Neural progenitor cell (in vitro differentiated cells): Measurements from ENCODE around the gene CLEC4F. TPM values are rescaled to one million over a fixed set of nuclear protein-coding genes. Genes with fewer than 3 reads are reported as not detected.

Source experiments
- DNase-seq: peaks from one replicate; pipeline ENCODE4 v3.0.0-alpha.2; 2016; ENCODE audit warnings: low spot score
- H2AFZ ChIP-seq: fragments of 200-600 bp; sonication (generic); replicated peaks from 2 replicates; pipeline ENCODE4 v1.6.1; 2016; ENCODE audit warnings: antibody characterized with exemption
- H3F3A ChIP-seq: fragments of 200-600 bp; sonication (generic); 2 replicates; pipeline ENCODE4 v1.6.1; 2016; ENCODE audit warnings: antibody characterized with exemption, low read depth
- H3K27ac ChIP-seq: fragments of 200-600 bp; sonication (generic); 2 replicates; pipeline ENCODE4 v1.5.1; 2016; ENCODE audit warnings: mild to moderate bottlenecking
- H3K27me3 ChIP-seq: fragments of 200-600 bp; sonication (generic); 2 replicates; pipeline ENCODE4 v1.6.1; 2016; ENCODE audit warnings: mild to moderate bottlenecking, moderate library complexity
- H3K36me3 ChIP-seq: fragments of 200-600 bp; sonication (generic); 2 replicates; pipeline ENCODE4 v1.5.1; 2016
- H3K4me1 ChIP-seq: fragments of 200-600 bp; sonication (generic); 2 replicates; pipeline ENCODE4 v1.6.1; 2016; ENCODE audit warnings: mixed run types
- H3K4me2 ChIP-seq: fragments of 200-600 bp; sonication (generic); 2 replicates; pipeline ENCODE4 v1.6.1; 2016
- H3K4me3 ChIP-seq: fragments of 200-600 bp; sonication (generic); 2 replicates; pipeline ENCODE4 v1.5.1; 2016
- H3K79me2 ChIP-seq: fragments of 200-600 bp; sonication (generic); 2 replicates; pipeline ENCODE4 v1.6.1; 2016; ENCODE audit warnings: low read depth
- H3K9ac ChIP-seq: fragments of 200-600 bp; sonication (generic); 2 replicates; pipeline ENCODE4 v1.6.1; 2016
- H3K9me3 ChIP-seq: fragments of 200-600 bp; sonication (generic); 2 replicates; pipeline ENCODE4 v1.5.1; 2016; ENCODE audit warnings: low read depth
- H4K20me1 ChIP-seq: fragments of 200-600 bp; sonication (generic); 2 replicates; pipeline ENCODE4 v1.6.1; 2016; ENCODE audit warnings: low read depth
- H3K27ac Mint-ChIP-seq: 3 replicates; pipeline ENCODE4 v1.8.0; 2021; ENCODE audit warnings: mixed read lengths
- H3K27me3 Mint-ChIP-seq: 2 replicates; pipeline ENCODE4 v1.8.0; 2022; ENCODE audit warnings: low read depth, mild to moderate bottlenecking, inconsistent platforms, moderate library complexity, mixed read lengths; ENCODE audit not compliant: insufficient read depth
- H3K36me3 Mint-ChIP-seq: 3 replicates; pipeline ENCODE4 v1.8.0; 2021; ENCODE audit warnings: mixed read lengths
- H3K4me1 Mint-ChIP-seq: 3 replicates; pipeline ENCODE4 v1.8.0; 2021; ENCODE audit warnings: mixed read lengths
- H3K4me3 Mint-ChIP-seq: 3 replicates; pipeline ENCODE4 v1.8.0; 2021; ENCODE audit warnings: mild to moderate bottlenecking, moderate library complexity, mixed read lengths
- H3K9me3 Mint-ChIP-seq: 3 replicates; pipeline ENCODE4 v1.8.0; 2020; ENCODE audit warnings: mixed read lengths
- EZH2 ChIP-seq: fragments of 200-600 bp; sonication (generic); IDR thresholded peaks from 2 replicates; pipeline ENCODE4 v1.6.1; 2017; ENCODE audit warnings: antibody characterized with exemption, mild to moderate bottlenecking, moderate library complexity
- EZH2phosphoT487 ChIP-seq: fragments of 200-600 bp; sonication (generic); IDR thresholded peaks from 2 replicates; pipeline ENCODE4 v1.6.1; 2017; ENCODE audit warnings: antibody characterized with exemption
- total RNA-seq: library from RNA; depleted of rRNA; stranded (reverse); fragments of >200 nt; gene quantifications from 2 replicates; pipeline ENCODE4 v1.2.3, GENCODE V29; 2015; ENCODE audit warnings: low replicate concordance
- TF ChIP-seq, protein P1 (sequence below): fragments of 200-600 bp; sonication (generic); IDR thresholded peaks from 2 replicates; pipeline ENCODE4 v1.5.1; 2017; ENCODE audit warnings: antibody characterized with exemption, mild to moderate bottlenecking

CLEC4F gene
- total RNA-seq, 1 donor from 2014 or later, result not detected

DNA sequence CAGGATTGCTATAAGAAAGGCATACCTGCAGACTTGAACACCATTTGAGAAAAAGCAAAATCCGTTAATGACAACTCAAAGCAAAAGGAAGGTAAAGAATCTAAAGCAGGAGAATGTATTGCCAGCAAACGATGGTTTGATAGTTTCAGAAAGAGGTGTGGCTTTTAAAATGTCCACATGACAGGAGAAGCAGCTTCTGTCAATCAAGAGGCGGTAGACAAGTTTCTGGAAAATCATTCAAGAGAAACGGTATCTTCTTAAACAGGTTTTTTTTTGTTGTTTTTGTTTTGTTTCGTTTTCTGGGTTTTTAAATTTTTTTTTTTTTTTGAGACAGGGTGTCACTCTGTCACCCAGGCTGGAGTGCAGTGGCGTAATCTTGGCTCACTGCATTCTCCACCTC, 13.8 kb downstream of the CLEC4F start:
- Histone ChIP-seq H3K79me2 (no peaks in the 10 kb centered on the region), H3F3A (no peaks in the 10 kb centered on the region), H3K4me1 (no peaks in the 10 kb centered on the region), H4K20me1 (no peaks in the 10 kb centered on the region), H3K4me2 (no peak overlapping the region), H2AFZ (no peak overlapping the region), H3K27me3 (peaks cover 5% of the 10 kb centered on the region), H3K36me3 (no peaks in the 10 kb centered on the region), H3K9ac (no peak overlapping the region), H3K9me3 (no peaks in the 10 kb centered on the region), H3K4me3 (no peak overlapping the region), H3K27ac (no peak overlapping the region)
- no peak for DNase-seq
- Mint-ChIP-seq H3K36me3 (no peaks in the 10 kb centered on the region), H3K4me3 (no peak overlapping the region), H3K27me3 (peaks cover 6% of the 10 kb centered on the region), H3K4me1 (no peaks in the 10 kb centered on the region), H3K27ac (no peak overlapping the region), H3K9me3 (peaks cover under 1% of the 10 kb centered on the region)
- TF ChIP-seq EZH2 (no peak), EZH2phosphoT487 (no peak)
- TF ChIP-seq, protein P1, sequence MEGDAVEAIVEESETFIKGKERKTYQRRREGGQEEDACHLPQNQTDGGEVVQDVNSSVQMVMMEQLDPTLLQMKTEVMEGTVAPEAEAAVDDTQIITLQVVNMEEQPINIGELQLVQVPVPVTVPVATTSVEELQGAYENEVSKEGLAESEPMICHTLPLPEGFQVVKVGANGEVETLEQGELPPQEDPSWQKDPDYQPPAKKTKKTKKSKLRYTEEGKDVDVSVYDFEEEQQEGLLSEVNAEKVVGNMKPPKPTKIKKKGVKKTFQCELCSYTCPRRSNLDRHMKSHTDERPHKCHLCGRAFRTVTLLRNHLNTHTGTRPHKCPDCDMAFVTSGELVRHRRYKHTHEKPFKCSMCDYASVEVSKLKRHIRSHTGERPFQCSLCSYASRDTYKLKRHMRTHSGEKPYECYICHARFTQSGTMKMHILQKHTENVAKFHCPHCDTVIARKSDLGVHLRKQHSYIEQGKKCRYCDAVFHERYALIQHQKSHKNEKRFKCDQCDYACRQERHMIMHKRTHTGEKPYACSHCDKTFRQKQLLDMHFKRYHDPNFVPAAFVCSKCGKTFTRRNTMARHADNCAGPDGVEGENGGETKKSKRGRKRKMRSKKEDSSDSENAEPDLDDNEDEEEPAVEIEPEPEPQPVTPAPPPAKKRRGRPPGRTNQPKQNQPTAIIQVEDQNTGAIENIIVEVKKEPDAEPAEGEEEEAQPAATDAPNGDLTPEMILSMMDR, result no peak

DNA sequence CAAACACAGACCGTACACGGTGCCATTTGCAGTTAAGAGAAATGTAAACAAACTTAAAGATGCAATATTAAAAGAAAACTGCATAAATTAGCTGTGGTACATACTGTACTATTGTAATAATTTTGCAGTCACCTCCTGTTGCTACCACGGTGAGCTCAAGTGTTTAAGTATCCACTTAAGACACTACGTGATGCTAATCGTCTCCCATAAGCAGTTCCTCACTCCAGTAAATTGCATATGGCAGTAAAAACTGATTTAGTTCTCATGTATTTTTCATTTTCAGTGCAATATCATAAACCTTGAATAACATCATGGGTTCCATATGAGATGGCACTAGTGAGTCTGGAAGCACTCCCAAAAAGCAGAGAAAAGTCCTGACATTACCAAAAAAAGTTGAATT, 14.4 kb downstream of the CLEC4F start:
- Mint-ChIP-seq H3K27me3 (peaks cover 6% of the 10 kb centered on the region), H3K36me3 (no peaks in the 10 kb centered on the region), H3K9me3 (peaks cover 4% of the 10 kb centered on the region), H3K4me1 (no peaks in the 10 kb centered on the region), H3K27ac (no peak overlapping the region), H3K4me3 (no peak overlapping the region)
- H3K4me1 ChIP-seq, result no peaks in the 10 kb centered on the region
- TF ChIP-seq EZH2, result no peak
- no peak for TF ChIP-seq EZH2phosphoT487
- TF ChIP-seq, protein P1, result no peak
- no peaks in the 10 kb centered on the region for H3K79me2 ChIP-seq
- H3K4me3 ChIP-seq, result no peak overlapping the region
- no peak overlapping the region for H3K27ac ChIP-seq
- no peaks in the 10 kb centered on the region for H4K20me1 ChIP-seq
- H3K4me2 ChIP-seq, result no peak overlapping the region
- DNase-seq, result no peak
- H2AFZ ChIP-seq, result no peak overlapping the region
- H3K9me3 ChIP-seq, result no peaks in the 10 kb centered on the region
- H3K9ac ChIP-seq, result no peak overlapping the region
- H3K27me3 ChIP-seq, result peaks cover 3% of the 10 kb centered on the region
- no peaks in the 10 kb centered on the region for H3F3A ChIP-seq
- no peaks in the 10 kb centered on the region for H3K36me3 ChIP-seq

DNA sequence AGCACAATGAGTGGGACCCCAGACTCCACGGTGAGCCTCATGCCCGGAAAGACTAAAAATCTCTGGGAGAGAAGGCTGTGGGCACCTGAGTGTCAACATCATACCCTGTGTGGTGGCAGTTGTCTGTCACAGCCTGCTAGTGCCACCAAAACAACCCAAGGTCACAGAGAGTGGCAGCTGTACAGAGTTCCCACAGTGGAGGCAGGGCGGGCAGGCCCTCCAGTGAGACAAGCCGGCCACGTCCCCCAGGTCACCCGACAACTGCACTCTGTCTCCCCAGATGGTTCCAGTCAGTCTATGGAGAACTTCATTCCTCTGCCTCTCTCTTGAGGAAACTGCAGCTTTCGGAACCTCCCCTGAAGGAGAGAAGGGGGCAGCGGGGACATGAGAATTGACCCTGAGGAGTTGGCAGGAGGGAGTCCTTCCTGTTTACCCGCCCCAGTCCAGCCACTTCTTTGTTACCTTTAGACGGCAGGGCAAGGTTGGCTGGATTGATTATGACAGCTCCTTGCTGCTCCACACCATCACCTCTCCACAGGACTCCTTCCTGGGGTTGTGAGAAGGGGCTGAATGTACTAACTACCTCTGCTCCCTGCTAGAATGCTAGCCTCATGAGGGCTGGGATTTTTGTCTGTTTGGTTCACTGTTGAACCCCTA, 18.7 kb downstream of the CLEC4F start:
- H3K9me3 ChIP-seq, result no peaks in the 10 kb centered on the region
- DNase-seq, result no peak
- no peak overlapping the region for H3K4me3 ChIP-seq
- no peak overlapping the region for H2AFZ ChIP-seq
- H4K20me1 ChIP-seq, result no peaks in the 10 kb centered on the region
- H3K4me2 ChIP-seq, result no peak overlapping the region
- peaks cover 5% of the 10 kb centered on the region for H3F3A ChIP-seq
- Mint-ChIP-seq H3K4me3 (no peak overlapping the region), H3K4me1 (peaks cover 3% of the 10 kb centered on the region), H3K9me3 (peaks cover 16% of the 10 kb centered on the region), H3K27ac (no peak overlapping the region), H3K36me3 (no peaks in the 10 kb centered on the region), H3K27me3 (peaks cover 11% of the 10 kb centered on the region)
- H3K9ac ChIP-seq, result no peak overlapping the region
- H3K27ac ChIP-seq, result no peak overlapping the region
- H3K4me1 ChIP-seq, result peaks cover 5% of the 10 kb centered on the region
- no peaks in the 10 kb centered on the region for H3K36me3 ChIP-seq
- no peak for TF ChIP-seq EZH2
- TF ChIP-seq EZH2phosphoT487, result no peak
- TF ChIP-seq, protein P1, result no peak
- no peaks in the 10 kb centered on the region for H3K79me2 ChIP-seq
- no peaks in the 10 kb centered on the region for H3K27me3 ChIP-seq
